HG03159 (cell line): ENCODE measurements around the gene GAS5.
"Not testable (repeated sequence)": the region's sequence is repeated elsewhere in the genome, so short reads cannot be mapped to it uniquely, and the experiment has no call there.

Experiments
- ATAC-seq: cut with Tn5 transposase; IDR thresholded peaks from one replicate; pipeline ENCODE4 v1.9.1; 2021; ENCODE audit warnings: mild to moderate bottlenecking, moderate library complexity; ENCODE audit not compliant: unreplicated experiment

GAS5 gene

DNA sequence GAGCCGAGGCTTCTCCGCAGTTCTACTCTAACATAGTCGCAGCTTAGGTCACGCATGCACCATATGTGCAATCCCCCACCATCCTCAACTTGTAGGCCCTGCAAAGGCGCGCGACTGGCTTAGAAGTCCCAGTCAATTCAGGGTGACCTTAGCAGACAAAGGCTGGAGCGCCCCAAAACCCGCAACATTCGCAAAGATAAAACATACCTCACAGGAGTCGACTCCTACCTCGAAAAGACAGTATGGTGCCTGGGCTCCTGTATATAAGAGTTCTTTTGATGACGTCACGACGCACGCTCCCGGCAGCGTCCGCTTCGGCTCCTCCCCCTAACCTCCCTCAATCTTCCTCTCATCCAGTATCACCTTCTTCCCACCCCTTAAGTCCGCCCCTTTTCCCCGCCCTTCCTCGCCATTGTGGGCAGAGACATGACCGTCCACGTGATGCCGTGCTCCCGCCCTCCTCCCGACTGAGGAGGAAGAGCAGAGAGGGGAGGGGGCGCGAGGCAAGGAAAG, at the start of gene GAS5:
GAS5 (minus strand) TSS at position 237 of the 513 bp plus-strand sequence.
- ATAC-seq, result peak; percentile 68

DNA sequence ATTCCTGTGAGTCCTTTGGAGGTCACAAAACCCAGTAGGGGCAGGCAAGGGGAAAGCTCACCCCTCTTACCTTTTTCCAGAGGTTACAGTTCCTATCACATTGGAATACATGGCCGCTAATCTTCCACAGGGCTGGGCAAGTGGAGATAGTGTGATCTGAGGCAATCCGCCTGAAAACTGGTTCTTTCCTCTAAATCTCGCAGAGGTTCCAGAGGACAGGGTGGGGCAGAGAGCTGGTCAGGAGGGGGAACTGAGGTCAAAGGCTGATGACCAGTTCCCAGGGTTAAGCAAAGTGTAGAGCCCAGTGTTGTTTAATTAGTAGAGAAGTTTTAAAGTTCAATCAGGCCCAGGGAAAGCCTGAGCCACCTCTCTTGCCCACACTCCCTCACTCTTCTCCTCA, 49.4 kb upstream of the GAS5 start, which contains the start of gene SERPINC1:
SERPINC1 (minus strand) TSS at position 179 of the 400 bp plus-strand sequence; CDS start at position 111, 68 bp downstream.
- no peak for ATAC-seq

DNA sequence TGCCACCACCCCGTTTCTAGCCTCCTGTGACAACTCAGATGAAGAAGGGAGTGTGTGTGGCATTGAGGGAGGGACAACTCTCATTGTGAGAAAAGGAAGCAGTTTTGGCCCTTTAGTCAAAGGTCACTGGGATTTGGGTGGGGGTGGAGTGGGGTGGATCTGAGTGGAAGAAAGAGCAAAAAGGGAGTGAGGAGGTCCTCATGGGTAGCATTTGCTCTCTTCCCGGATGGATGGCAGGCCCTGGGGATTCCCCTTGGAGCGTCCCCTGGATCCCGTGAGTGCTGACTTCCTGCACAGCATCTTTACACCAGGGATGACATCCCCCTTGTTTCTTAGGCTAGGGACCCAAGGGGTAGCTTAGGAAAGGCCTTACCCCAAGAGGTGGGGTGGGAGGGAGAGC, 48.9 kb upstream of the GAS5 start:
- no peak for ATAC-seq

DNA sequence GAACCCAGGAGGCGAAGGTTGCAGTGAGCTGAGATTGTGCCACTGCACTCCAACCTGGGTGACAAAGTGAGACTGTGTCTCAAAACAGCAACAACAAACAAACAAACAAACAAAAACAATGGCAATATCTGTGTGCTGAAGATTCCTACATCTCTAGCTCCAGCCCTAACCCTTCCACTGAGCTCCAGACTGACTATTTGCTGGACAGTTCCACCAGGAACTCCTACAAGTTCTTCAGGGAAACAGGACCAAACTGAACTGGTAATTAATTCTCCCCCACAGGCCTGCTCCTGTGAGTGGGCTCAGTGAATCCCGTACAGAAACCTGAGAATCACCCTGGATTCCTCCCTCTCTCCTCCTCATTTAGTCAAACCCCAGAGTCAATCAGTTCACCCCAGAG, 47.8 kb upstream of the GAS5 start:
- ATAC-seq, result no peak

DNA sequence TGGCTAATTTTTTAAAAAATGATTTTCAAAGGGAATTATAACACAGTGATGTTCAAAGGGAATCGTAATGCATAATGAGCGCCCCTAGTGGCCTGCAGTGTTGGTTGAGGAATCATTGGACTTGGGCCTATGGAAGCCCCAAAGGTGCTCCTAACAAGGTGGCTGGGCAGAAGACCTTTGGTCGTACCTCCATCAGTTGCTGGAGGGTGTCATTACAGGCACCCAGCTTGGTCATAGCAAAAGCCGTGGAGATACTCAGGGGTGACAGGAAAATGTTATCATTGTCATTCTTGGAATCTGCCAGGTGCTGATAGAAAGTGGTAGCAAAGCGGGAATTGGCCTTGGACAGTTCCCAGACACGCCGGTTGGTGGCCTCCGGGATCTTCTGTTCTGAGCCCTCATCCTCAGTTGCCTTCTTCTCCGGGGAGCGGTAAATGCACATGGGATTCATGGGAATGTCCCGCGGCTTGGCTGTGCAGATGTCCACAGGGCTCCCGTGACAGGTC, 46.6 kb upstream of the GAS5 start:
- ATAC-seq, result no peak

DNA sequence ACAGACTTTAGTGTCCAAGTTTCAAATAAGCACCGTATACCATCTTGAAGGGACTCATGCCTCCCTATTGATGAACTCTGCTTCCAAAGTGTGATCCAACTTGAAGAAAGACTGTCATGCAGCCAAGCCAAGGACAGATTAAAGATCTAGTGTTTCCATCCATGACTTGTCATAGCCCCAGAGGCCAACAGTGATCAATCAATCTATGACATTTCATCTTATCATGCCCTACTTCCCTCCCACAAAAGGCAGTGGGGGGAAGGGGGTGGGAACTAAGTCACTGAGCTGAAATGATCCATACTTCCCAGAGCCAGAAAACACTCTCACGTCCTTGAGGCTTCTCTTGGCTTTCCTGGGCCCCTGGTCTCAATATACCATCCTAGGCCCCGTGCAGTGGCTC, 45.3 kb upstream of the GAS5 start:
- no peak for ATAC-seq

DNA sequence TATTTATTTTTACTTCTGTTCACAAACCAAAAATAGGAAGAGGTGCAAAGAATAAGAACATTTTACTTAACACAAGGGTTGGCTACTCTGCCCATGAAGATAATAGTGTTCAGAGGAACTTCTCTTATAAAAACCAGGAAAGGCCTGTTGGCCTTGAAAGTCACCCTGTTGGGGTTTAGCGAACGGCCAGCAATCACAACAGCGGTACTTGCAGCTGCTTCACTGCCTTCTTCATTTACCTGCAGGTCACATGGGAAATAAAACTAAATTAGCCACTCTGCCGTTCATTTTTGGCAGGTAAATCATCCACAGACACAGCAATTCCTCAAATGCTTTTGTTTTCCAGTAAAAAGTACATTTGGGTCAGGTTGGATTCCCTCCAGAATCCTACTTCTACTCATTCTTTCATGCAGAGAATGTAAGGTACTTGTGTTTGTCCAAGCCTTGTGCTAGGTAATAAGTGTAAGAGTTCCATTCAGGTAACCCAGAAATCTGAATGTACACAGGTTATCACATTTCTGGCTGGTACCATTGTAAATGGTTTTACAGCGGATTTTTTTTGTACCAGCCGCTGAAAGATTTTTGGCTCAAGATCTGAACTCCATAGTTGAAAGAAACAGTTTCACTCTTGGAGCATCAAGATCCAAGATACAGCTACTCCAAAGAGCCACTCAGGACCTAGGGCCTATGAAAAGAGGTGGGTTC, 36.2 kb upstream of the GAS5 start:
- no peak for ATAC-seq

DNA sequence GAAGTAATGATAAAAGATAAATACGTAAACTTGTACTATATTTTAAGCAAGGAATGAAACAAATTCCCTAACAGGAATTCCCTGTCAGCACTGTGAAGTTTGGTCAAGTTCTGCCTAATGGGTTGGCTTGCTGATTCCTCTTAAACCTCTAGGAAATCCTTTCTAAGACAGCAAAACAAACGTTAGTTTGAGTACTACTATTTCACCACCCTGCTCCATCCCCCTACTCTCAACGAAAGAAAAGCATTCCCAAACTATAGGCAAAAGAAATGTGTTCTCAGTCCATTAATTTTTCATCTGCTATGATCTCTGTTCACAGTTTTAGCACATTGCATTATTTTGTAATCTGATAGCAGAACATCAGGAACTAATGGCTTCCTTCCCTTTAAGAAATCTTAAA, 33.2 kb upstream of the GAS5 start:
- ATAC-seq, result no peak

DNA sequence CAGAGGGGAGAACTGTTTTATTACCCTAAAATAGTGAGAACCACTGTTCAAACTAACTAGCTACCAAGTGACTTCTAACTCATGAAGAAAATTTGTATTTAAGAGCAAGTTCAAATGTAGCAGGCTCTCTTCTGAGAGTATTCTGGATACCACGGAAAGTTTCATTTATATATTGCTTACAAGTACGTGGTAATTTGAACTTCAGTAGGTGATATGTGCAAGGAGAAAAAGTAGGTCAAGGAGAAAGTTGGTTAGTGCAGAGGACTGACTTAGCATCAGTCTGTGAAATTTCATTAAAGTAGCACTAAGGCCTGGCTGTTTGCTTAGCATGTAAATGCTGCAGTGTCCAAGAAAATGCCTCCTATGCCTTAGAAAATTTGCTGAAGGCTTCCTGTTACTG, 32.6 kb upstream of the GAS5 start:
- ATAC-seq, result no peak

DNA sequence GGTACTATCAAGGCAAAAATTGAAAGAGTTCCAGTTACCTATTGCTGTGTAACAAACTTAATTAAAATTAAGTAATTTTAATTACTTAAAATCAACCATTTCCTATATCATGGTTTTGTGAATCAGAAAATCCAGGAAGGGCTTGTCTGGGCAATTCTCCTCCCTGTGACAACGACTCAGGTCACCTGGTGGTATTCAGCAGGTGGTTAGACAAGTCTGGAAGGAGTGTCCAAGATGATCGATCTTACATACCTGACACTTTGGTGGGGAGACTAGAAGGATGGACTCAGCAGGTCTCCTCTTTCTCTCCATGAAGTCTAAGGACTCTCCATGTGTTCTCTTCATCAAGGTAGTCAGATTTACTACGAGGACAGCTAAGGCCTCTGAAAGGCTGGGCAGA, 26.4 kb upstream of the GAS5 start:
- ATAC-seq, result no peak

DNA sequence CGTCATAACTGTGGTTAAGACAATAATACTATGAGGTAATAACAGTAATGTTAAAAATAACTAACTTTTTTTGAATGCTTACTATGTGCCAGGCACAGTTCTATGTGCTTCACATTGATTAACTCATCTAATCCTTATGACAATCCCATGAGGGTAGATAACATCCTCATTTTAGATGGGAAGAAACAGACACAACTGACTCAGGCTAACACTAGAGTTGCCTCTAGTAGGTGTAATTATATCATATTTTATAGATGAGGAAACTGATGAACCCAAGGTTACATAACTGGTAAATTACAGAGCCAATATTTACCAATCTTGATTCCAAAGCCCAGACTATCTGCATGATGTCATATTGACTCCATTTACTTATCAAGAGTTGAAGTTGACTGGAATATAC, 25.8 kb upstream of the GAS5 start:
- ATAC-seq, result no peak

DNA sequence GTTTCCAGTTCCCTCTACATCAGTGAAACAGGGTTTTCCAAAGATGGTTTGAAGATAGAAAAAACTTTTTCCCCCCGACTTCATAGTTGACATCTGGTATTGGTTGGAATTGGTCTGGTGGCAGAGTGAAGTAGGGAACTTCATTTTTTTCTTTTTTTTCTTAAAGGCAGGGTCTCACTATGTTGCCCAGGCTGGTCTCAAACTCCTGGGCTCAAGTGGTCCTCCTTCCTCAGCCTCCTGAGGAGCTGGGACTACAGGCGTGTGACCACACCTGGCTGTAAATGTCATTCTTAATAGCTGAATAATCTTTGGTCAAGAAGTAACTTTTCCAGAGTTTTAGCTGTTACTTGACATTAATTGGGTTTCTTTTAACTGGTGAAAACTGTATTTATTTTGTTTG, 22.1 kb upstream of the GAS5 start:
- no peak for ATAC-seq

DNA sequence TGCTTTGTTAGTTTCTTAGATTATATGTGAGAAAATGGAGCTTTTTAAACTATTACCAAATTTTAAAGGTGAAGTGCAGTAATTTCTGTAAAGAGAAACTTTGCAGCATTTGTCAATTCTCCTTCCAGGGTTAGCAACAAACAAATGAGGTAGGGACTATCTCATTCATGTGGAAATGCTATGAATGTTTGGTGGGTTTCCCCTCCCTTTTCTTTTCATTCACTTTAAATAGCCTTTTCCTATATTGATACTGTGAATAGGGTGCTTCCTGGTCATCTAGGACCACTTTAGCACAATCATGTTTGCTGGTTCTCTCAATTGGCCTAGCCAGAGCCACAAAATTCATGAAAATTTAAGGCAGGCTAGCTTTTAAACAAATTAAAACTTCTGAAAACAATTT, 21.0 kb upstream of the GAS5 start:
- no peak for ATAC-seq

DNA sequence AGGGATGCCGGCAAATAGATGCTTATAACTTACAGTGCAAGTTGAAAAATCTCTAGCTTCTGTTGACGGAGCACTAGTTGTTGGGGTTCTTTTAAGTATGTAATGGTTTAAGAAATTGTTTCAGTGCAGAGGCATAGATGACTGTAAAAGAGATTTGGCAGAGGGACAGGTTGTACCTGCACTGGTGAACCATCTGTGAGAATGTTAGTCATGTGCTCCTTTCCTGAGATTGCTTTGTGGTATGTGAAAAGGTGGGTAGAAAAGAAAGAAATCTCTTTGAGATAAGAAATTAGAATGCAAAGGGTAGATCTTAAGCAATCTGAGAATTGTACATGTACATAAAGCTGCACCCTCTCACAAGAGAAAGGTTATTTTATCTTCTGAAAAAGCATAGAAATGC, 19.8 kb upstream of the GAS5 start:
- no peak for ATAC-seq

DNA sequence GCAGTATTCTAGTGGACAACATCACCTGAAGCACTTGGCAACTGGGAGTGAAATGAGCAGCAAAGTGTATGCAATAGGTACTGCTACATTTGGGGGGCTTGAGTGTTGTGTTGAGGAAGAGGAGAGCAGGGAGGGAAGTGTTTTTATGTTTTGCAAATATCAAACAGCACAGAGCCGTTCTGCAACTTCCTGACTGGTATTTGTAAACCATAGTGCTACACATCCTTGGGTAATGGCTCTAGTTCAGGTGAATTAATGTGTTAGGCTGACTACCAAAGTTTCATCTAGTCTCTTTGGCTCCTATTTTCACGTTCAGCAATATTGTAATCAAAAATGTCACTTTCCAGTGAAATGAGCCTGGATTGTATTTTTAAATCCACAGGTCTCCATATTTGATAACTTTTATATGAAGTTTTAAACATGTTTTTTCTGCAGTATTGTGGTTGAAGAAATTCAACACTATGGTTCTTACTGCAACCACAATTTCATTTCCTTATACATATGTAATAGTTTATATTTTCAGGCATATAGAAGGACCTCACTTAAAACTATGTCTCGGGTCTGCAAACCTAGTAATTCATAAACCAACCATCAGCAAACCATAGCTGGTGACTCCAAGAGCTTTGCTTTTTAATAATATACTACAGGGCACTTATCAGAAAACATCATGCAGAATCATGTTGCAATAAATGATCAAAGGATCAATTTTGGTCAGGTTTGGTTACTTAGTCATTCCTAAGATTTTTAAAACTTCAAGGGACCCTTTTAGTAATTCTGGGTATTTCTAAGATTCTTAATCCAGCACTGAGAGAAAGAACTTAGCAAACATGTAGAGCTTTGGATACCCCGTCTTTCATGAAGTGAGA, 19.2 kb upstream of the GAS5 start:
- no peak for ATAC-seq

DNA sequence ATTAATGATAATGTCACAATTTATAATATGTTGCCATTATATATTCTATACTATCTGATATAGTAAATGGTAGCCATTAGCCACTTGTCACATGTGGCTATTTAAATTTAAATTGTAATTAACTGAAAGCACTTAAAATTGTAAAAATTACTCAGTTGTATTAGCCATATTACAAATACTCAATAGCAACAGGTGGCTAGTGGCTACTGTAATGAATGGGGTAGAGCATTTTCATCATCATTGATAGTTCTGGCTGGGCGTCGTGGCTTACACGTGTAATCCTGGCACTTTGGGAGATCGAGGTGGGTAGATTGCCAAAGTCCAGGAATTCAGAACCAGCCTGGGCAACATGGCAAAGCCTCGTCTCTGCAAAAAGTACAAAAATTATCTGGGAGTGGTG, 16.9 kb upstream of the GAS5 start:
- ATAC-seq, result no peak

DNA sequence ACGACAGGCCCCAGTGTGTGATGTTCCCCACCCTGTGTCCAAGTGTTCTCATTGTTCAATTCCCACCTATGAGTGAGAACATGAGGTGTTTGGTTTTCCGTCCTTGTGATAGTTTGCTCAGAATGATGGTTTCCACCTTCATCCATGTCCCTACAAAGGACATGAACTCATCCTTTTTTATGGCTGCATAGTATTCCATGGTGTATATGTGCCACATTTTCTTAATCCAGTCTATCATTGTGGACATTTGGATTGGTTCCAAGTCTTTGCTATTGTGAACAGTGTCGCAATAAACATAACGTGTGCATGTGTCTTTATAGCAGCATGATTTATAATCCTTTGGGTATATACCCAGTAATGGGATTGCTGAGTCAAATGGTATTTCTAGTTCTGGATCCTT, 13.3 kb upstream of the GAS5 start:
- ATAC-seq, result not testable (repeated sequence)

DNA sequence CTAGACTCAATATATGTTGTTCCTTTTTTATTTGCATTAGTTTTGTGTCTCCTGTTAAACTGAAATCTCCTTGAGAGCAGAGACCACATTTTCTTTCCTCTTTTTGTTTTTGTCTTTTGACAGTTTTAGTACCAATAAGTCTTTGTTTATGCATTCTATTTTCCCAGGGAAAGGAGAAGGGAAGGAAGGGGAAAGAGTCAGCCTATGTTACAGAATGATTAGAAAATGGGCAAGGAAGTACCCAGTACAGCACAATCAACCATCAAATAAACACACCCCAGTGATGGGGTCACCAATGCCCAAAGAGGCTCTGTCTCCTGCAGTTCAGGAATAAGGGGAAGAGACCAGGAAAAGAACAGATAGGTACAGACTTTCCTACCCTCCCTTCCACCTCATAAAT, 10.5 kb upstream of the GAS5 start:
- ATAC-seq, result no peak

DNA sequence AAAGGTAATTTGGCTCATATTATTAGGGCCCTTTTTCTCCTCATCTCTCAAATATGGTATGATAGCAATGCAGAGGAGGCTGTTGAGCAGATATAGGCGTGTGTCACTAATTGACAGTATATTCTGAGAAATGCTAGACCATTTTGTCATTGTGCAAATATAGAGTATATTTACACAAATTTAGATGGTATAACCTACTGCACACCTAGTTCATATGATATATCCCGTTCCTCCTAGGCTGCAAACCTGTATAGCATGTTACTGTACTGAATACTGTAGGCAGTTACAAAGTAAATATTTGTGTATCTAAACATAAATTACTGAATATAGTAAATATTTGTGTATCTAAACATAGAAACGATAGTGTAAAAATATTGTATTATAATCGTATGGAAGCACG, 8.9 kb upstream of the GAS5 start:
- ATAC-seq, result no peak

DNA sequence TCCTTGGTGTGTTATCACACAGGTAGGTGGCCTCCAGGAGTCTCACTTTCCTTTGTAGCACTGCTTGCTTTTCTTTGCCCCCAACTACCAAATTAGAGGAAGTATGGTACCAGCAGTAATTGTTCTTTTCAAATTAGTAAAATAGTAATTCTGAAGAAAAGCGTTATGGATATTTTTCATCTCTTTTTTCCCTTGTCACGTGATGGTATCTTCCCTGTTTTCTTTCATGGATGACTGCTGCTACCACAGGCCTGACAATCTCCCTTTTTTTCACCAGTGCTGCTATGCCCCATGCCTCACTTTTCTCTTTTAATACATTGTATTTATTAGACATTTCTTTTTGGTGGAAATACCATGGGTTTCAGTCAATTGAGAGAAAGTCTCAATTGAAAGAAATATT, 3.7 kb upstream of the GAS5 start:
- no peak for ATAC-seq

DNA sequence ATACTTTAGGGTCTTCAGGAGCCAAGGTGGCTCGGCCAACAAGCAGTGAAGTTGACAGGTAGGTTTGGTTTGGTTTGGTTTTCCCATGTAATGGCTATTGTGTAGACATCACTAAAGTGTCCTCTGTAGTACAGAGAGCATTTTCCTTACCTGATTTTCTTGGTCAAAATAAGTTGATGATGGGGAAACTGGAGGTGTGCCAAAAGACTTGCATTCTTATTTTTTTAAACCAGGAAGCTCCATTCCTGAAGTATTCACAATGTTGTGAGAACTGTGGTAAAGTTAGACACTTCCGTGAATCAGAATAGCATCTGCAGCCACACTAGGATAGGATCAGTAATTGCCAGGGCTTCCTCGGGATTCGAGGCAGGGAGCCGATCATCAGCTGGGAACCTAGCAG, 3.3 kb upstream of the GAS5 start:
- no peak for ATAC-seq
